Stimulated activated CD8-positive, alpha-beta memory T cell treated with anti-CD3 and anti-CD28 coated beads, Interleukin-4, amount 100 ng/mL, for 48 hours (primary cell): ENCODE data around the gene LTA.

Experiments
- DNase-seq: peaks from one replicate; pipeline ENCODE4 v3.0.0-alpha.2; 2020

LTA gene

GRCh38 chr6:31574106-31575061 lies 2.3 kb downstream of the LTA start:
- DNase-seq, result peak; percentile 81

DNA sequence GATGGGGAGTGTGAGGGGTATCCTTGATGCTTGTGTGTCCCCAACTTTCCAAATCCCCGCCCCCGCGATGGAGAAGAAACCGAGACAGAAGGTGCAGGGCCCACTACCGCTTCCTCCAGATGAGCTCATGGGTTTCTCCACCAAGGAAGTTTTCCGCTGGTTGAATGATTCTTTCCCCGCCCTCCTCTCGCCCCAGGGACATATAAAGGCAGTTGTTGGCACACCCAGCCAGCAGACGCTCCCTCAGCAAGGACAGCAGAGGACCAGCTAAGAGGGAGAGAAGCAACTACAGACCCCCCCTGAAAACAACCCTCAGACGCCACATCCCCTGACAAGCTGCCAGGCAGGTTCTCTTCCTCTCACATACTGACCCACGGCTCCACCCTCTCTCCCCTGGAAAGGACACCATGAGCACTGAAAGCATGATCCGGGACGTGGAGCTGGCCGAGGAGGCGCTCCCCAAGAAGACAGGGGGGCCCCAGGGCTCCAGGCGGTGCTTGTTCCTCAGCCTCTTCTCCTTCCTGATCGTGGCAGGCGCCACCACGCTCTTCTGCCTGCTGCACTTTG lies 3.3 kb downstream of the LTA start, which contains the start of gene TNF:
TSS of gene TNF (plus strand) at position 231 of the 567 bp plus-strand sequence. CDS start at position 408, 177 bp downstream.
- peak; percentile 89 for DNase-seq

- no peak for DNase-seq
These were observed 4.0 kb downstream of the LTA start for GRCh38 chr6:31575952-31576685.

- DNase-seq, result peak; percentile 74
These were observed 4.9 kb downstream of the LTA start for GRCh38 chr6:31576897-31577578.

DNA sequence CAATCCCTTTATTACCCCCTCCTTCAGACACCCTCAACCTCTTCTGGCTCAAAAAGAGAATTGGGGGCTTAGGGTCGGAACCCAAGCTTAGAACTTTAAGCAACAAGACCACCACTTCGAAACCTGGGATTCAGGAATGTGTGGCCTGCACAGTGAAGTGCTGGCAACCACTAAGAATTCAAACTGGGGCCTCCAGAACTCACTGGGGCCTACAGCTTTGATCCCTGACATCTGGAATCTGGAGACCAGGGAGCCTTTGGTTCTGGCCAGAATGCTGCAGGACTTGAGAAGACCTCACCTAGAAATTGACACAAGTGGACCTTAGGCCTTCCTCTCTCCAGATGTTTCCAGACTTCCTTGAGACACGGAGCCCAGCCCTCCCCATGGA lies 5.5 kb downstream of the LTA start:
- DNase-seq, result no peak

DNA sequence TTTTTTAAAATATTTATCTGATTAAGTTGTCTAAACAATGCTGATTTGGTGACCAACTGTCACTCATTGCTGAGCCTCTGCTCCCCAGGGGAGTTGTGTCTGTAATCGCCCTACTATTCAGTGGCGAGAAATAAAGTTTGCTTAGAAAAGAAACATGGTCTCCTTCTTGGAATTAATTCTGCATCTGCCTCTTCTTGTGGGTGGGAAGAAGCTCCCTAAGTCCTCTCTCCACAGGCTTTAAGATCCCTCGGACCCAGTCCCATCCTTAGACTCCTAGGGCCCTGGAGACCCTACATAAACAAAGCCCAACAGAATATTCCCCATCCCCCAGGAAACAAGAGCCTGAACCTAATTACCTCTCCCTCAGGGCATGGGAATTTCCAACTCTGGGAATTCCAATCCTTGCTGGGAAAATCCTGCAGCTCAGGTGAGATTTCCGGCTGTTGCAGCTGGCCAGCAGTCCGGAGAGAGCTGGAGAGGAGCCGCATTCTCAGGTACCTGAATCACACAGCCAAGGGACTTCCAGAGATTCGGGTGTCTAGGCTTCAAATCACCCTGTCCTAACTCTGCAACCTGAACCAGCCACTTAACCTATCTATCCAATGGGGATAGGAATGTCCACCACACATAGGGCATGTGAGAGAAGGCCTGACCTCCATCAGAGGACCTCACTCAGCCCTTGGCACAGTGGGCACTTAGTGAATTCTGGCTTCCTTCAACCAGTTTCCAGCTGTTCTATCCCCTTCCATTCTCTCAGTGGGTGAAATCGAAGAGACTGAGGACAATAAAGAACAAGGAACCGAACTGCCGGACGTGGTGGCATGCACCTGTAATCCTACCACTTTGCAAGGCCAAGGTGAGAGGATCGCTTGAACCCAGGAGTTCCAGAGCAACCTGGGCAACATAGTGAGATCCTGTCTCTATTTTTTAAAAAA lies 6.4 kb downstream of the LTA start:
- peak; percentile 60 for DNase-seq

DNA sequence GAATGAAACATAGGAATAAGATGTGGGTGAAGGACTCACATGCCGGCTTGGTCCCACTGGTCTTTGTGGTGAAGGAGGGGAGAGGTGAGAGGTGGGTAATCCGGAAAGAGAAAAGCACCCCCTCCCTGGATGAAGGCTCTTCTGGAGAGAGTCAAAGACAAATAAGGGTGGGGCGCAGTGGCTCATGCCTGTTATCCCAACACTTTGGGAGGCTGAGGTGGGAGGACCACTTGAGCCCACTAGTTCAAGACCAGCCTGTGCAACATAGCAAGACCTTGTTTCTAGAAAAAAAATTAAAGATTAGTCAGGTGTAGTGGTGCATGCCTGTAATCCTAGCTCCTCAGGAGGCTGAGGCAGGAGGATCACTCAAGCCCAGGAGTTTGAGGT lies 7.0 kb downstream of the LTA start:
- DNase-seq, result peak; percentile 61

GRCh38 chr6:31579546-31580437 lies 7.7 kb downstream of the LTA start:
- peak; percentile 67 for DNase-seq

DNA sequence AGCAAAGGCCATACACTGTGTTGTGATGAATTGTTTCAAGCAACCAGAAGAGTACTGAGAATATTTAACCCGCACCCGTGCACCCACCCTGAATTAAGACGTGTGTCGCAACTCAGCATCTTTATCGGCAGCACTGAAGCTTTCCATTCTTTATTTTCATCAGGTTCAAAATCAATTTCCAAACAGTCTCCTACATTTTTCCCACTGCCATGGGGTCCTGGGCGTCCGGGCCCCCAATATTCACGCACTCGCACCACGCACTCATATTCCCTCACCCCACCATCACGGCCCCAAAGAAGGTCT lies 8.3 kb downstream of the LTA start:
- DNase-seq, result no peak

GRCh38 chr6:31580807-31581433 lies 8.8 kb downstream of the LTA start:
- DNase-seq, result peak; percentile 93

GRCh38 chr6:31581434-31582229 lies 9.5 kb downstream of the LTA start:
- DNase-seq, result peak; percentile 56

- peak; percentile 60 for DNase-seq
These were observed 10.1 kb downstream of the LTA start, which contains the start of gene LTB for GRCh38 chr6:31582230-31582643. Gene LTB, minus strand, starts transcription at chr6:31582424. Its CDS starts 7 bp downstream, at chr6:31582417.

DNA sequence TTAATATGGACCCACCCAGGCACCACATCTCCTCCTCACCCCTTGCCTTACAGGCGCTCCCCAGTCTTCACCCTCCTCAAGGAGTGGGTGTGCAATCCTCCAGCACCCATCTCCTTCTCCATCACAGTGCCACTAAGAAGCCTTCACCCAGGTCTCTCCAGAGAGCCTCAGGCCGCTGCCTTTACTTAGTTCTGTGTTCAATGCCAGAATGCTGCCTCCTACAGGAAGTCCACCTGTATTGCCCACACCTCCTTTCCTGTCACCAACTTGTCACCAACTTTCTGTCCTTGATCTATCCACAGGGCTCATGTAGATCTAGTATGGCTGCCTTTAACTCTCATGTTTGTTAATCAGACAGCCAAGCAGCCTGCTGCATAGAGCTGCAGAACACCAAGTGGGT lies 13.4 kb downstream of the LTA start:
- peak; percentile 64 for DNase-seq

DNA sequence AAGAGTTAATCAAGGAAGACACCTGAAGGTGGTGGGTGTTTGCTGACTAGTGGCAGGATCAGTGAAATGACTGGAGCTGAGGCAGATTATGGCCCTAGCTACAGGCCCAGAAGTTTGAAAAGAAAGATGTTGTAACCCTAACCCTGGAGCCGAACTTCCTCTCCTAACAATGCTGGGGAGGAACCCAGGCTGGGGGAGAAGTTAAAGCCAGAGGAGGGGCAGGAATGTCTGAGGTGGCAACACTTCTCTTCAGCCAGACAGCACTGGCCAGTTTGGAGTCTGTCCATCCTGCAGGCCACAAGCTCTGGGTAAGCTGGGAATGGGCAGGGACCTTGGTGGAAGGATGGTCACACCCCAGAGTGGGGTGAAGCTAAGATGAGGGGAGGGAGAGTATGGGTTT lies 13.9 kb downstream of the LTA start, which contains the start of gene LST1:
TSS of gene LST1 (plus strand) at position 270 of the 400 bp plus-strand sequence. CDS start 1,023 bp downstream, outside the sequence.
- DNase-seq, result no peak

- peak; percentile 49 for DNase-seq
These were observed 14.7 kb downstream of the LTA start for GRCh38 chr6:31586599-31587281.

DNA sequence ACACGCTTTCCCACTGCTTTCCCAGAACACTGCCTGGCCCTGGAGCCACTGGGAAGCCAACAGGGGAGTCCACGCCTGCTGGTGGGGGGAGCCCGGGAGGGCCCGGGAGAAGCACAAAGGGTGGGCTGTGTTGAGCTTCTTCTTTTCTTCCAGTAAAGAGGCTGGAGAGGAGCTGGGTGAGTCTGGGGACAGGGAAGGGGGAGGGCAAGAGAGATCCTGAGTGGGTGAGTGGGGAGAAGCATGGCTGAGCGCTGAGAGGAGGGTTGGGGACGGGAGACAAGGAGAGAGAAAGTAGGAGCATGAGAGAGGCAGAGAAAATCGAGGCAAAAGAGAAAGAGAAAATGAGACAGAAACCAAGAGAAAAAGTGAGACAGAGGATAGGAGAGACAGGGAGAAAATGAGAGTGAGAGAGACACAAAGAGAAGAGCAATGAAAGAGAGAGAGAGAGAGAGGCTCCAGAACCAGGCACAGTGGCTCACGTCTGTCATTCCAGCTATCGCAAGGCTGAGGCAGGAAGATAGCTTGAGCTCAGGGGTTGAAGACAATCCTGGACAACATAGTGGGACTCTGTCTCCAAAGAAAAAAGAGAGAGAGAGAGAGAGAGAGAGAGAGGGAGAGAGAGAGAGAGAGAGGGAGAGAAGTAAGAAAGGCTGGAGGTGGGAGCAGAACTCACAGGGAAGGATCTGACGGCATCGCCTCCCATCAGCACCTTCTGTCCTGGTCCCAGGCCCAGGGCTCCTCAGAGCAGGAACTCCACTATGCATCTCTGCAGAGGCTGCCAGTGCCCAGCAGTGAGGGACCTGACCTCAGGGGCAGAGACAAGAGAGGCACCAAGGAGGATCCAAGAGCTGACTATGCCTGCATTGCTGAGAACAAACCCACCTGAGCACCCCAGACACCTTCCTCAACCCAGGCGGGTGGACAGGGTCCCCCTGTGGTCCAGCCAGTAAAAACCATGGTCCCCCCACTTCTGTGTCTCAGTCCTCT lies 16.0 kb downstream of the LTA start:
- DNase-seq, result no peak
